ENCODE results near the gene ASCC3.
"Not testable (repeated sequence)": the region's sequence is repeated elsewhere in the genome, so short reads cannot be mapped to it uniquely, and the experiment has no call there.

Gene ASCC3

GRCh38 chr6:100889351-100889750 lies 8.2 kb upstream of the ASCC3 start:
- DNase-seq (ENCODE audit: low spot score): no peak

DNA sequence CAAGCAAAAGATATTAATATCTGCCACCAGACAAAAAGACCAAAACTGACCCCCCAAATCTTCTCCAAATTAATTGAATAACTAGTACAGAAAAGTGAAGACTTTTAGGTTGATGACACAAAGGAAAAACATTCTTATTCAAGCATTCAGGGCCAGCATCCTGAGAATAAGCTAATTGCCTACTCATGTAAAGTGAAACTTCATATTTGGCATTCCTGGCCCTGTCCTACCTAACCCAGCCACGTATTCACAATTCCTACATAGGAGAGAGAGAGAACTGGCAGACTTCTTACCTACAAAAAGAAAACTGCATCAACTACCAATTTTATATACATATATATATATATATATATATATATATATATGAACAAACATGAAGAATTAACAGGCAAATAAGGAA lies 4.9 kb upstream of the ASCC3 start:
- no peak for DNase-seq (ENCODE audit: low spot score)

DNA sequence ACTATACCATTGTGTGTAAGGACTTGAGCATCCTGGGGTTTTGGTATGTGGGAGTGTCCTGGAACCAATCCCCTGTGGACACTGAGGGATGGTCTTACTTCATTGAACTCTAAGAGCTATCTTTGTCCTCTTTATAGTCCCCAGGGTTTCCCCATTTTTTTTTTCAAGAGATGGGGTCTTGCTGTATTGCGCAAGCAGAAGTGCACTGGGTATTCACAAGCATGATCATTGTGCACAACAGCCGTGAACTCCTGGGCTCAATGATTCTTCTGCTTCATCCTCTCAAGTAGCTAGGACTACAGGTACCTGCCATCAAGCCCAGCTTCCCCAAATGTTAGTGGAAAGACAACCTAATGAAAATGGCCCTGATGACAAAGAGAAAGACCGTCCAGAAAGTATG lies 2.2 kb upstream of the ASCC3 start:
- no peak for DNase-seq (ENCODE audit: low spot score)

- DNase-seq (ENCODE audit: low spot score): no peak
Measured at GRCh38 chr6:100881707-100882040, 545 bp upstream of the ASCC3 start.

DNA sequence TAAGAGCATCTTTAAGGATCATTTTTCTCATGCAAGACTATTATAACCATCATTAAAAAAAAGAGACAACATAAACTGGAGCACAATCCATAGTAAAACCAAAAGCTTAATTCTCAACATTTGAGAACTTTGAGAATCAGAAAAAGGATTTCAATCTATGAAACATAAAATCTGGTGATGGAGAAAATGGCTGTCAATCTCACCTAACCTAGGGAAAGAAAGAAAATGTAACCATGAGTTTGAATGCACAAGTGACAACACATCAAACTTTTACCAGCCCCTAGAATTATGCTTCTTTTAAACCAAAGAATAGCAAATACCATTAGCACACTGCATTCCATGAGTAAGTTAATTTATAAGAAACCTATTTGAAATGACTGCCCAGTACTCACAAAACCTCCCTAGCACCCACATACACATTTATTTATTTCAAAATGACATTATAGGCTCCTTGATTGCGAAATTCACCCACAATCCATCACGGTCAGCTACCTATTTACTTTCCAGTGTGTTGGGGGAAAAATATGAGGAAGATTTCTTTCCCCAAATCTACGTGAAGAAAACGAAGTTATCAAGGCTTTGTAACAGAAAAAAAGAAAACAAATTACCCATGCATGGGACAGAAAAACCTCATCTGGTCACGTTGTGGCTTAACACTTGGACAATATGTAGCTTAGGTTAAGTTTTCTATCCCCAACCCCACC lies 828 bp downstream of the ASCC3 start:
- peak; percentile 13 for DNase-seq (ENCODE audit: low spot score)

DNA sequence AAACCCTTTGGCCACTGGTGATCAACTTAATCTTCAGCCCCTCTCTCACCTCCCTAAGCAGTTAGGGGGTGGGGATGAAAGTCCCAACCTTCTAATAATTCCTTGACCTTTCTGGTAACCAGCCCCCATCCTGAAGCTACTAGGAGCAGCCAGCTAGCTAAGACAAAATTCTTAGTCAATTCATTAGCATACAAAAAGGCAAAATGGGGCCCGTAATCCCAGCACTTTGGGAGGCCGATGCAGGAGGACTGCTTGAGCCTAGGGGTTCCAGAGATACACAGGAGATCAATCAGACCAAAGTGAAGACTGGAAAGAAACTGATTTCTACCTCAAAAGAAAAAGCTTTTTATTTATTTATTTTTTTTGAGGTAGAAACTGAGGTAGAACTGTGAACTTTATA lies 1.8 kb downstream of the ASCC3 start:
- no peak for DNase-seq (ENCODE audit: low spot score)

GRCh38 chr6:100877851-100878250 lies 3.3 kb downstream of the ASCC3 start:
- DNase-seq (ENCODE audit: low spot score): no peak

GRCh38 chr6:100876251-100876650 lies 4.9 kb downstream of the ASCC3 start:
- DNase-seq (ENCODE audit: low spot score): no peak

DNA sequence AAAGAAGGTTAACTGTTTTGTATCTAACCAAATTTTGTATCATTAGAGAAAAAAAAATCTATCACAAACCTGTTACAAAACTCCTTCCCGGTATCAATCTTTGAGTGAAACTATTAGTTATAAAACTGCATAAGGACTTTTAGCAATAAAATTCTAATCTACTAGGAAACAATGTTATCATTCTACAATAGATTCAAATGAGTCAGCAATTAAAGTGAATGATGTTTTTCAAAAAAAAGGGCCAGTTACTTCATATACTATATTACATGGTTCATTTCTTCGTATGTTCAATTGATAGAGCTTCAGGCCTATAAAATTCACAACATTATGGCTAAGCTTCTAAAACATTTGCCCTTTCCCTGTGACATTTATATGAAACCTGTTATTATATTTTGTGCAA lies 15.6 kb downstream of the ASCC3 start:
- DNase-seq (ENCODE audit: low spot score): no peak

- no peak for DNase-seq (ENCODE audit: low spot score)
Measured at GRCh38 chr6:100862063-100862462, 19.1 kb downstream of the ASCC3 start.

DNA sequence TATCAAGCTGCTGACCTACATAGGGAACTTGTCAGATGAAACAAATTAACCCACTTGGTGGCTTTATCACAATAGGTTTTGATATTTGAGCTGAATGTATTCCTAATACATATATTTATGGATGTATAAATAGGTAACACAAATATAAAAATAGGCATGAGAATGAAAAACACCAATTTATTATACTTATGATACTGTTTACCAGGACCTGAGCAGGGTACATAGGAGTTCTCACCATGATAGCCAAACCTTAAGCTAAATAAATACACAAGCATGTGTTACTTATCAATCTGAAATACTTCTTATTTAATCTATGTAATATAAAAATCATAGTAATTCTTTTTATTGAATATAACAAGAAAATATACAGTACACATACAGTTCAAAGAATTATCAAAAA lies 25.0 kb downstream of the ASCC3 start:
- no peak for DNase-seq (ENCODE audit: low spot score)

DNA sequence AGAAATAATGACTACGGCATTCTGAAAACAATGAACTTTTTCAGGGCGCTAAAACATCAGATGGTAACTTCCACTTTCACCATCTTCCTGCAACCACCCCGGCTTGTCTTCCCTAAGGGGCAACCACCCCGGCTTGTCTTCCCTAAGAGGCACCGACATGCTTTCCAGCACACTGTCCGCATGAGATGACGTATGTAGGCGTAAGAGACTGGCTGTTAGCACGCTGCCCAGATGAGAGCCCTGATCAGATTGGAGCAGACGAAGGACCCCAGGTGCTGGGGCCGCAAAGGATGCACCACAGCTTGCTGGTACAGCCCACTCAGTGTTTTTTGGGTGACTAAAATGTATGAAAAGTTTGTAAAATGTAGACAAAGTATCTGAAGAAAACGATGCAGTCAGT lies 29.3 kb downstream of the ASCC3 start:
- no peak for DNase-seq (ENCODE audit: low spot score)

- peak; percentile 5 for DNase-seq (ENCODE audit: low spot score)
Measured at GRCh38 chr6:100850174-100850573, 31.0 kb downstream of the ASCC3 start.

DNA sequence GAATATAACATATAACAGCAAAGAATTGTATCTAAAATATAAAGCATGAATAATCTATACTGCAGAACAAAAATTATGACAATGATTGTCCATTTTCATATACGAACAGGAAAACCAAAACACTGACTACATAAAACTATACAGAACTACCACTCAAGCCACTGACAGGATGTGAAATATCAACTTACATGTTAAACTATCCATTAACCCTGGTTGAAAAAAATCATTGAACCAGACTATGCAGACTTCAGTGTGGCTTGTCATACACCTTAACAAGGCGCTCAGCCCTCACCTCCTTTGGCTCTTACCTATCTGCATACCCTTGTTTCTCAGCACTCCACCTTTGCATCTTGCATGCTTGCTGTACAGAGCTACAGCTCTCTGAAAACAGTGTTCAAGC lies 34.9 kb downstream of the ASCC3 start:
- DNase-seq (ENCODE audit: low spot score): no peak

GRCh38 chr6:100845676-100846075 lies 35.5 kb downstream of the ASCC3 start:
- DNase-seq (ENCODE audit: low spot score): no peak

DNA sequence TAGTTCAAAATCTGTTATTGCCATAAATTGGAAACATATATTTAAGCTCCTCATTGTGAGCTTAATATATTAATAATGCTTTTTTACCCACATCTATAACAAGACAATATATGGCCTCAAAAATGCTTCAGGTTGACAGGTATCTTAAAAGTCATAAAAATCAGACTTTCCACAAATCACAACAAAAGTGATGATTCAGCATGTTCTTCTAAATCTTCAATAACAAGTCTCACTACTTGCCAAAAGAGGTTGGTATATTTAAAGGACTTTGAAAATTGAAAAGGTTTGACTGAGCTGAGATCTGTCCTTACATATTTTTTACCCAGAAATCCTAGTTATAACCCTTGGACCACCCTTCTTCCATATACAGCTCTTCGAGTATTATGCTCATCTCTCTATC lies 41.7 kb downstream of the ASCC3 start:
- no peak for DNase-seq (ENCODE audit: low spot score)

DNA sequence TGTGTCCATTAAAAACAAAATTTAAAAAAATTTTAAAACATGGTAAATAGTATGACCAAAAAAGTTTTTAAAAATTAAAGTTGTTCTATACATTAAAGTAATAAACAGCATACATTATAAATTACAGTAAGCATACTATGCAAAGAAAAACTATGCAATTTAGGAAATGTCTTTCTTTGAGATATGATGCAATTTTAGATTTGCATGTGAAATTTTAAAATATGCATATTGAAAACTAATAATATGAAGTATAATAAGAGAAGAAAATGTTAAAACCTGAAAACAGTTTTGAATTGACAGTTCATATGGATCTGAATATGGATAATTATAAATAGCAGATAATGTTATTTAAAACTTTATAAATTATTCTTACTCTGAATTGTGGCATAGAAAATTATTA lies 43.1 kb downstream of the ASCC3 start:
- no peak for DNase-seq (ENCODE audit: low spot score)

DNA sequence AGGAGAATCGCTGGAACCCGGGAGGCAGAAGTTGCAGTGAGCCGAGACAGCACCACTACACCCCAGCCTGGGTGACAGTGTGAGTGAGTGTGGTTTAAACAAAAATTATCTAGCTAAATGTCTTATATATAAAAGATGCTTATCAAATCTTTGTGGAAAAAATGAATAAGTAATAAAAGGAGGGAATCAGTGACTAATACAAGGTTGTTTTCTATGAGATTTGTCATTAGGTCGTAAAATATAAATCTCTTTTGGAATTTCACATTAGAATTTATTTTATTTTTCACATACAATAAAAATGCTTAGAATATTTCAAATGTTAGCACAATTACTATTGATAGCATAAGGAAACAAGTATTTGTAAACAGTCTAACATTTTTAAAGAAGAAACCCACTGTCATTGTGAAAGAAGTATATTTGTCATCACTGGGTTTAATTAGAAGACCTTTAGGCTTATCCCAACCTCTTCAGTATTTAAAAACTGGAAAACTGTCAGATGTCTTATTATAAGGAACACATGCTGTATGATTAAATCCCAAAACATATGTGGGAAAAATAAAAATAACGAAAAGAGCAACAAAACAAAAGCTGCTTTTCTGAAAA lies 47.1 kb downstream of the ASCC3 start:
- no peak for DNase-seq (ENCODE audit: low spot score)

DNA sequence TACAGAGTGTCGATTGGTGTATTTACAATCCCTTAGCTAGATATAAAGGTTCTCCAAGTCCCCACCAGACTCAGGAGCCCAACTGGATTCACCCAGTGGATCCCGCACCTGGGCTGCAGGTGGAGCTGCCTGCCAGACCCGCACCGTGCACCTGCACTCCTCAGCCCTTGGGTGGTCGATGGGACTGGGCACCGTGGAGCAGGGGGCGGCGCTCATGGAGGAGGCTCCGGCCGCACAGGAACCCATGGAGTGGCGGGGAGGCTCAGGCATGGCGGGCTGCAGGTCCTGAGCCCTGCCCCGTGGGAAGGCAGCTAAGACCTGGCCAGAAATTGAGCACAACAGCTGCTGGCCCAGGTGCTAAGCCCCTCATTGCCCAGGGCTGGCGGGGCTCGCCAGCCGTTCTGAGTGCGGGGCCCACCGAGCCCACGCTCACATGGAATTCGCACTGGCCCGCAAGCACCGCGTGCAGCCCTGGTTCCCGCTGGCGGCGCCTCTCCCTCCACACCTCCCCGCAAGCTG lies 52.0 kb downstream of the ASCC3 start:
- DNase-seq (ENCODE audit: low spot score): not testable (repeated sequence)

DNA sequence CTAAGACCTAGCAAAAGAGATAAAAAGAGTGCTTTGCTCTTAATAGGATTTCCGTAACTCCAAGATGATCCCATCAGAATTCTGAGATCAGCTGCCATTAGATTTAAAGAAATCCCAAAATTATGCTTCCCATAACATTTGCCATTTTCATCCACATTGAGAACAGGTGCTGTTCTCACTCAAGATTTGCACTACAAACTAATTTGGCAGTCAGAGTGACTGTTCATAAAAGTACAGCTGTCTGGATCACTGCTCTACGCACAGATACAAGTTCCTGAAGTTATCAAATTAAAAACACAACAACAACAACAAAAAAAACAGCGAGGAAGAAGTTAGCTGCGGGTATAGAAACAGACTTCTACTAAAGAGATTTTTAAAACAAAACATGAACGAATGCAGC lies 58.1 kb downstream of the ASCC3 start:
- no peak for DNase-seq (ENCODE audit: low spot score)

GRCh38 chr6:100818066-100818465 lies 63.1 kb downstream of the ASCC3 start:
- no peak for DNase-seq (ENCODE audit: low spot score)

DNA sequence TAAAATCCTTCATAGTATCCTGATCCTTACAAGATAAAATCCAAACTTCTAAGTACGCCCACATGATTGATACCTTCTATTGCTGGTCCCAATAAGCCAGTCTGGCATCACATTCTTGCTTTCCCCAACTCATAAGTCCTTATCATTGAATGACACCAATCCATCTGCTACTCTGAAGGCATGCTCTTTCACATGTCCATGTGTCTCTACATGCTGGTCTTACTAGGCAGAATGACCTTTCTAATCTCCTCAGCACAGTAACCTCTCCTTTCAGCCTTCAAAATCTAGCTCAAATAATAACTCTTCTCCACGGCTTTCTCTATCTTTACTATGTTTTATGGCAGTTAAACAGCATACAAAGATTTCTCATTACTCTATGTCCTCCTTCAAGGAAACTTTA lies 71.1 kb downstream of the ASCC3 start:
- DNase-seq (ENCODE audit: low spot score): no peak

DNA sequence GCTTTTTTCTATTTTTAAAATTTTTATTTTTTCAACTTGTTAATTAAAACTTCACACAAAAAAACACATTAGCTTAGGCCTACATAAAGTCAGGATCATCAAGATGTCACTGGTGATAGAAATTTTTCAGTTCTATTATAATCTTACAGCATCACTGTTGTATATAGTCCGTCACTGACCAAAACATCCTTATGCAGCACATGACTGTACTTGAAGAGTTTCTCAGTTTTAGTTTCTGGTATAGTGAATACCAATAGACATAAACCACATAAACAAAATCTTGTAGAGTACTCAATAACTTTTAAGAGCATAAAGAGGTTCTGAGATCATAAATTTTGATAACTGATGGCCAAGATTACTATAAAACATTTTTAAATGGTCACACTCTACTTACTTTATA lies 71.8 kb downstream of the ASCC3 start:
- no peak for DNase-seq (ENCODE audit: low spot score)

- no peak for DNase-seq (ENCODE audit: low spot score)
Measured at GRCh38 chr6:100808638-100809275, 72.4 kb downstream of the ASCC3 start.

All from activated CD4-positive, alpha-beta T cell treated with anti-CD3 and anti-CD28 coated beads, Interleukin-2, Interleukin-4, amounts not matched to agents 100 ng/mL and 50 ng/mL, durations not matched to agents 16 hours and 8 hours (primary cell).